ENCODE results near the gene RASA1.

The RASA1 gene

DNA sequence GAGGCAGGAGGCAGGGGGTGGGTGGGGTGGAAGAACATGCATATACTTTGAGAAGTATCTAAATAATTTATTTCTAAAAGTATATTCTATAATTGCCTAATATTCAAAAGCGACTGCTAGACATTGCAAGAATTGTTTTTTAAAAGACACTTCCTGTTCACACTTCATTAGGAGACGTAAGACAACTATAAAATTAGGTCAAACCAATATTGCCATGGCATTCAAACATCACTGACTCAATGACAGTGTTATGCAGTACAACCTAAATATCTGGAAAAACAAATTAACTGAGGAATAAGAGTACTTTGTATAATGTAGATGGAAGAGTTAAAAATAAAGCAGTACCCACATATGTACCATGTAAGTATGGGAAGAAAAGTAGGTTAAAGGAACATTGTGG lies 140.5 kb downstream of the RASA1 start:
- no peak for TF ChIP-seq CTCF (IDR thresholded peaks at IDR 0.05)

- no peak for TF ChIP-seq CTCF (IDR thresholded peaks at IDR 0.05)
Observed at GRCh38 chr5:87410931-87411330, 143.2 kb downstream of the RASA1 start.

DNA sequence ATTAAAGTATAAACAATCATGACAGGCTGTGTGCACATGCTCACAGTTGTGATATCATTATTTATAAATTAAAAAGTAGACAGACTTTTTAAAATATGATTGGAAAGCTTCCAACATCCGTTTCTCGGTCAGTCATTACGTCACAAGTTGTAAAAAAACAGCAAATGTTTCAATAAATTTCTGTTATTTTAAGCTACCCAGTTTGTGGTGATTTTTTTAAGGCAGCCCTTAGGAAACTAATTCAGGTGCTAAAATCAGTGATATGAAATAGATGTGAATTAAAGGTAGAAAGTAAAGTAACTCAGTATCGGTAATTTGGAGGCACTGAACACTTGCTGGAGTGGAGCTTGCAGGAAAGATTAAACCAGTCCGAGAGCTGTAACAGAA lies 143.9 kb downstream of the RASA1 start:
- no peak for TF ChIP-seq CTCF (IDR thresholded peaks at IDR 0.05)

- TF ChIP-seq CTCF (IDR thresholded peaks at IDR 0.05) = no peak
Observed at GRCh38 chr5:87411973-87412629, 144.4 kb downstream of the RASA1 start.

DNA sequence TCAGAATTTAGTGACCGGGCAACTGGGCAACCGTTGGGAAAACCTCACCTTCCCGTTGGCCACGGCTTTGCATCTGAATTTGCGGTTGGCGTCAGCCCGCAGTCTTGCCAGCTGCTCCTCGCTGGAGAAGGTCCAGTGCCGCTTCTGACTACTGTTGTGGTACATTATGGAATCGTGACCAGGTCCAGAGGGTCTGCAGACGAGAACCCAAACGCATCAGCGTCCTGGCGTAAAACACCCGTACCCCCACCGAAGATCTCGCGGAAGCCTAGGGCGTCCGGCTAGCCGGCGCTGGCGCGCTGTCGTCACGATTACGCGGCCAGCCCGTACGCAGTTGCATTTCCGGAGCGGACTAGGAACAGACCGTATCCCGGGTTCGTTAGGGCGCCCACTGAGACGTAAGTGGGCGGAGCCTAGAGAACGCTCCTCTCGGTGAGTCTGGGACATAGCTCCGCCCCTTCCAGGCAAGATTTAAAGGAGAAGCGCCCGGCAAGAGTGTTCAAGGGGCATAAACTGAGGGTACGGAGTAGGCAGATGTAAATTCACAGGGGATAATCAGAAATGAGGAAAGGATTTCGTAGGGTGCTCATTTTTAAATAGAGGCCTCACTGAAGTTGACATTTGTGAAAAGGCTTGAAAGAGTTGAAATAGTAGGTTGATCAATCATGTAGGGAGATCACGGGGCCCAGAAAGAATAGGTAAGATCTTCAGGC lies 145.1 kb downstream of the RASA1 start, which contains the start of gene CCNH:
Gene CCNH, minus strand, starts transcription at position 301 of the 713 bp plus-strand sequence. Its CDS starts 136 bp downstream, at position 165.
- TF ChIP-seq CTCF (IDR thresholded peaks at IDR 0.05) = no peak

DNA sequence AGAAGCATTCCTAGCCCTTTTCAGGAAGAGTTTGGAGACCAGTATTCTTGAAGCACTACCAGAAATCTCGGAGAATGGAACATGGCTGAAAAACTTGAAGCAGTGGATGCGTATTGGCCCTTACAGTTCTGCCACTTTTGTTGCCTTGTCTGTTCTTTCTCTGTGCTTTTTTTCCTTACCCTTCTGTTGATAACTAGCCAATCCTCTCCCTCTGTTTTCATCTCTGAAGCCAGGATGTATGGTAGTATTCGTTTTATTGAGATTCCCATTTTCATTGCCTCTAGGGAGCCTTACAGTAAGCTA lies 145.6 kb downstream of the RASA1 start:
- no peak for TF ChIP-seq CTCF (IDR thresholded peaks at IDR 0.05)

DNA sequence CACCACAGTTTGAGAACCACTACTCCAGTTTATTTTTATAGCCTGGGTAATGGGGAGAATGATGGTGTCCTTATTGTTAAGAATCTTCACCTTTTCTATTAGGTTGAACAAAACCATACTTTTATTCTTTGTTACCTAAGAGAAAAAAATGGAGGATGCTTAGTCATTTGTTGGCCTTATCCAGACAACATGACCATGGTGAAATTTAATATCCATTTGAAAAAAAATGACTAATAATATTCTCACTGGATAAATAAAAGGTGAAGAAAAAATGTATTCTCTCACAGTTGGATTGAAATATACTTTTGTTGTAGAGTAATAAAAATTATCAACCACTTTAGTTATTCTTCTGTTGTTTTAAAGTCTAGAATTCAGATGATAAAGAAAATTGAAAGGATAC lies 150.8 kb downstream of the RASA1 start:
- no peak for TF ChIP-seq CTCF (IDR thresholded peaks at IDR 0.05)

Data from LNCAP (cell line).